Effector CD8-positive, alpha-beta T cell (primary cell): ENCODE results near the gene MTREX.

Experiments
- DNase-seq: peaks from one replicate; lab custom pipeline; 2025; lab: John Stamatoyannopoulos, UW

MTREX gene

GRCh38 chr5:55471468-55471867 lies 163.7 kb downstream of the MTREX start:
- no peak for DNase-seq

GRCh38 chr5:55472642-55473041 lies 164.9 kb downstream of the MTREX start:
- no peak for DNase-seq
